Natural killer cell treated with Interleukin-12 subunit alpha and Interleukin-12 subunit beta and Interleukin-15 and Interleukin-18, amount 100 ng/mL, for 72 hours (primary cell): ENCODE measurements around the gene TMEM11. TPM values are rescaled to one million over a fixed set of nuclear protein-coding genes. Genes with fewer than 3 reads are reported as not detected.
A peak's percentile ranks its signal among the peaks of the same experiment; 100 is the strongest.

Source experiments
- ATAC-seq, 2 donors: fragments of 150-1000 bp; cut with Tn5 transposase in 1 of 2; sonication (Bioruptor Pico), chemical (Tn5 transposase) in 1 of 2; 2 replicates each; pipeline ENCODE4 v1.10.0; 2021
- DNase-seq: peaks from one replicate; pipeline ENCODE4 v3.0.0; 2022; ENCODE audit warnings: low spot score
- H3K27ac Mint-ChIP-seq, 2 donors: 1 replicate in 1 of 2; 2 replicates in 1 of 2; pipeline ENCODE4 v1.8.0; 2022; ENCODE audit warnings: mixed read lengths in 2 of 2, mild to moderate bottlenecking in 1 of 2, moderate library complexity in 1 of 2
- H3K27me3 Mint-ChIP-seq, 2 donors: 1 replicate in 1 of 2; 2 replicates in 1 of 2; pipeline ENCODE4 v1.8.0; 2022; ENCODE audit warnings: mixed read lengths in 2 of 2
- H3K36me3 Mint-ChIP-seq: one replicate; pipeline ENCODE4 v1.8.0; 2022; ENCODE audit warnings: mixed read lengths
- H3K4me1 Mint-ChIP-seq, 2 donors: 1 replicate in 1 of 2; 2 replicates in 1 of 2; pipeline ENCODE4 v1.8.0; 2022; ENCODE audit warnings: low read depth in 2 of 2, mixed read lengths in 2 of 2, mild to moderate bottlenecking in 1 of 2
- H3K4me3 Mint-ChIP-seq: one replicate; pipeline ENCODE4 v1.8.0; 2022; ENCODE audit warnings: mixed read lengths
- H3K9me3 Mint-ChIP-seq: 2 replicates; pipeline ENCODE4 v1.8.0; 2022; ENCODE audit warnings: mixed read lengths
- total RNA-seq, 2 donors: library from RNA; stranded (reverse); gene quantifications; one replicate each; pipeline ENCODE4 v1.2.3, GENCODE V29; 2022

The TMEM11 gene
- total RNA-seq, 2 donors from 2014 or later: 23.9 to 30.7 TPM

GRCh38 chr17:21248500-21248899 lies 34.5 kb upstream of the TMEM11 start:
- Mint-ChIP-seq H3K4me1 (peaks cover 10 to 12% of the 10 kb centered on the region in 2 donors), H3K9me3 (no peaks in the 10 kb centered on the region), H3K36me3 (no peaks in the 10 kb centered on the region), H3K27me3 (no peaks in the 10 kb centered on the region), H3K4me3 (no peak overlapping the region), H3K27ac (no peak overlapping the region)
- ATAC-seq (no peak), DNase-seq (no peak)

GRCh38 chr17:21247552-21248258 lies 33.7 kb upstream of the TMEM11 start:
- H3K27ac Mint-ChIP-seq: no peak overlapping the region
- H3K4me1 Mint-ChIP-seq: peaks cover 10 to 12% of the 10 kb centered on the region in 2 donors
- no peaks in the 10 kb centered on the region for H3K9me3 Mint-ChIP-seq
- H3K36me3 Mint-ChIP-seq: no peaks in the 10 kb centered on the region
- H3K4me3 Mint-ChIP-seq: no peak overlapping the region
- no peaks in the 10 kb centered on the region for H3K27me3 Mint-ChIP-seq
- ATAC-seq (no peak), DNase-seq (no peak)

- Mint-ChIP-seq H3K4me3 (no peak overlapping the region), H3K4me1 (peaks cover 8 to 10% of the 10 kb centered on the region in 2 donors), H3K27me3 (no peaks in the 10 kb centered on the region), H3K36me3 (no peaks in the 10 kb centered on the region), H3K27ac (no peak overlapping the region), H3K9me3 (no peaks in the 10 kb centered on the region)
- DNase-seq (no peak), ATAC-seq (no peak)
Observed at GRCh38 chr17:21246698-21247097, 32.7 kb upstream of the TMEM11 start.

GRCh38 chr17:21245639-21246084 lies 31.7 kb upstream of the TMEM11 start:
- Mint-ChIP-seq H3K27me3 (no peaks in the 10 kb centered on the region), H3K9me3 (no peaks in the 10 kb centered on the region), H3K4me3 (no peak overlapping the region), H3K4me1 (peaks cover 7 to 8% of the 10 kb centered on the region in 2 donors), H3K27ac (no peak overlapping the region), H3K36me3 (no peaks in the 10 kb centered on the region)
- no peak for DNase-seq
- ATAC-seq: no peak

GRCh38 chr17:21243516-21244303 lies 29.7 kb upstream of the TMEM11 start:
- no peak overlapping the region for H3K4me3 Mint-ChIP-seq
- no peaks in the 10 kb centered on the region for H3K4me1 Mint-ChIP-seq
- DNase-seq (no peak), ATAC-seq (no peak)
- H3K36me3 Mint-ChIP-seq: no peaks in the 10 kb centered on the region
- H3K9me3 Mint-ChIP-seq: no peaks in the 10 kb centered on the region
- no peak overlapping the region for H3K27ac Mint-ChIP-seq
- H3K27me3 Mint-ChIP-seq: no peaks in the 10 kb centered on the region

- ATAC-seq: no peak
- H3K27me3 Mint-ChIP-seq: no peaks in the 10 kb centered on the region
- no peaks in the 10 kb centered on the region for H3K9me3 Mint-ChIP-seq
- H3K4me3 Mint-ChIP-seq: no peak overlapping the region
- H3K27ac Mint-ChIP-seq: no peak overlapping the region
- no peaks in the 10 kb centered on the region for H3K4me1 Mint-ChIP-seq
- no peaks in the 10 kb centered on the region for H3K36me3 Mint-ChIP-seq
- DNase-seq: no peak
Observed at GRCh38 chr17:21242780-21243515, 29.0 kb upstream of the TMEM11 start.

- Mint-ChIP-seq H3K4me3 (no peak overlapping the region), H3K9me3 (no peaks in the 10 kb centered on the region), H3K36me3 (no peaks in the 10 kb centered on the region), H3K27me3 (no peaks in the 10 kb centered on the region), H3K27ac (no peak overlapping the region), H3K4me1 (peaks cover 0 to 5% of the 10 kb centered on the region in 2 donors)
- DNase-seq: no peak
- ATAC-seq: no peak
Observed at GRCh38 chr17:21242026-21242697, 28.2 kb upstream of the TMEM11 start.

- Mint-ChIP-seq H3K4me3 (no peak overlapping the region), H3K4me1 (peaks cover 0 to 5% of the 10 kb centered on the region in 2 donors), H3K9me3 (no peaks in the 10 kb centered on the region), H3K27ac (no peak overlapping the region), H3K36me3 (no peaks in the 10 kb centered on the region), H3K27me3 (no peaks in the 10 kb centered on the region)
- DNase-seq: no peak
- ATAC-seq: no peak
Observed at GRCh38 chr17:21241564-21241963, 27.6 kb upstream of the TMEM11 start.

- no peak for DNase-seq
- H3K9me3 Mint-ChIP-seq: no peaks in the 10 kb centered on the region
- H3K4me1 Mint-ChIP-seq: peaks cover 0 to 5% of the 10 kb centered on the region in 2 donors
- ATAC-seq: no peak
- H3K36me3 Mint-ChIP-seq: no peaks in the 10 kb centered on the region
- H3K4me3 Mint-ChIP-seq: no peak overlapping the region
- no peaks in the 10 kb centered on the region for H3K27me3 Mint-ChIP-seq
- no peak overlapping the region for H3K27ac Mint-ChIP-seq
Observed at GRCh38 chr17:21240369-21241055, 26.6 kb upstream of the TMEM11 start.

GRCh38 chr17:21239680-21240368 lies 25.9 kb upstream of the TMEM11 start:
- Mint-ChIP-seq H3K36me3 (no peaks in the 10 kb centered on the region), H3K4me3 (no peak overlapping the region), H3K27ac (no peak overlapping the region), H3K4me1 (peaks cover 0 to 5% of the 10 kb centered on the region in 2 donors), H3K9me3 (no peaks in the 10 kb centered on the region), H3K27me3 (no peaks in the 10 kb centered on the region)
- DNase-seq (no peak), ATAC-seq (no peak)

GRCh38 chr17:21235921-21236320 lies 22.0 kb upstream of the TMEM11 start:
- peak in 1 of 2 donors; percentile 37 for ATAC-seq
- H3K36me3 Mint-ChIP-seq: peaks cover 6% of the 10 kb centered on the region
- H3K27ac Mint-ChIP-seq: no peak overlapping the region
- peaks cover 6% of the 10 kb centered on the region for H3K9me3 Mint-ChIP-seq
- no peak overlapping the region for H3K4me3 Mint-ChIP-seq
- no peak for DNase-seq
- H3K4me1 Mint-ChIP-seq: peaks cover 0 to 5% of the 10 kb centered on the region in 2 donors
- H3K27me3 Mint-ChIP-seq: no peaks in the 10 kb centered on the region

GRCh38 chr17:21233581-21234347 lies 19.8 kb upstream of the TMEM11 start:
- Mint-ChIP-seq H3K27me3 (no peaks in the 10 kb centered on the region), H3K27ac (no peak overlapping the region), H3K4me1 (peaks cover 0 to 5% of the 10 kb centered on the region in 2 donors), H3K36me3 (peaks cover 6% of the 10 kb centered on the region), H3K9me3 (peaks cover 6% of the 10 kb centered on the region), H3K4me3 (no peak overlapping the region)
- ATAC-seq (no peak), DNase-seq (no peak)
